Mucosa of descending colon (tissue), 3 donors: ENCODE data around the gene LPCAT1. TPM values are rescaled to one million over a fixed set of nuclear protein-coding genes. Genes with fewer than 3 reads are reported as not detected.
A peak's percentile ranks its signal among the peaks of the same experiment; 100 is the strongest.

Experiments used
- ATAC-seq: fragments of 200-7000 bp; cut with Tn5 transposase; one replicate; pipeline ENCODE4 v1.9.1; 2020; ENCODE audit warnings: mild to moderate bottlenecking, moderate library complexity
- DNase-seq, 3 donors: peaks; one replicate each; pipeline ENCODE4 v3.0.0-alpha.2; 2020
- H3K36me3 ChIP-seq: fragments of 200-600 bp; one replicate; pipeline ENCODE4 v1.8.0; 2021; ENCODE audit warnings: low read depth, mild to moderate bottlenecking
- H3K4me1 ChIP-seq: fragments of 200-600 bp; one replicate; pipeline ENCODE4 v1.8.0; 2021; ENCODE audit warnings: low read depth, mild to moderate bottlenecking
- H3K4me3 ChIP-seq: fragments of 200-600 bp; one replicate; pipeline ENCODE4 v1.8.0; 2021; ENCODE audit warnings: mild to moderate bottlenecking
- H3K9me3 ChIP-seq: fragments of 200-600 bp; one replicate; pipeline ENCODE4 v1.8.0; 2021; ENCODE audit warnings: mild to moderate bottlenecking
- intact Hi-C, 2 donors: fragments of 100-400 bp; cut with DNase I in 1 of 2; cut with micrococcal nuclease in 1 of 2; formaldehyde crosslinking; loops; one replicate each; pipeline versions ENCODE4 v1.11.0 to v1.11.1; 2022; cut with DNase I, micrococcal nuclease
- total RNA-seq, 3 donors: library from RNA; stranded (reverse); fragmentation: NEBNext Ultra II Directional in 2 of 3; extraction: Animal tissue kit (Norgen Biotek cat#: 25700) in 2 of 3; gene quantifications; one replicate each; pipeline versions ENCODE4 v1.2.1 to v1.2.4, GENCODE V29; 2021 to 2023
- TF ChIP-seq, protein P1 (sequence below): fragments of 200-600 bp; IDR thresholded peaks from one replicate; pipeline ENCODE4 v1.8.0; 2022; ENCODE audit warnings: antibody characterized with exemption, mild to moderate bottlenecking
- donor health status: DM: no; HTN: no; CAD: no; lungs with moderate emphysema.
- donor health status: DM: no; HTN: no; CAD: no.
- donor health status: DM: no; HTN: yes; CAD: no.

Gene LPCAT1
- total RNA-seq, 3 donors from 2014 or later = 6.7 to 27.2 (median 26.0) TPM

DNA sequence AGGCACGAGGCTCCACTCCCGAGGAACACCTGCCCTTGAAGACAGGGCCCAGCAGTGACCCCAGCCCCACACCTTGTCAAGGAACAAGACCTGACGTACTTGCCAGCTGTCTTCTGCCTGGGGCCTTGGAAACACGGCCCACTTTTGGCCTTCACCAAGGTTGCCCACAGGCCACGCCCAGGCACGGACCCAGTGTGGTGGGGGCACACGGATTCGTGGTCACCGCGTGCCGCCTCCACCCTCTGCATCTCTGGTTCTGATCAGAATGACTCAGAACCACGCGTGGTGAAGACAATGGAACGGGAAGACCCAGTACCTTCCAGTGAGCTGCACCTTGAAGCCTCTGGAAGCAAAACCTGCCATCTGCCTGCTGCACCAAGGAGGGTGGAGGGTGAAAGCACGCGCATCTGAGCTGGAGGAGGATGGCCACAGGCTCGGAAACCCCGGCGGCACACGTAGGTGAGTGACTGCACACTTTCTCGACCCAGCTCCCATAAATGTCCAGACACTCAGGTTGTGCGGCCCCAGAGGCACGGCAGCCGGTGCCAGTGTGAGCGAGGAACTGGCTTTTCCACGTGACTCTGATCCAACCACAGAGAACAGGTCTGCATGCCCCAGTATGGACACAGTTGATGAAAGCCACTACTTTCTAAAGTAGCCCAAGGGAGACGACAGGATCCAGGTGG, 36.5 kb downstream of the LPCAT1 start:
- ATAC-seq = no peak
- Histone ChIP-seq H3K9me3 (no peaks in the 10 kb centered on the region), H3K4me1 (no peaks in the 10 kb centered on the region), H3K36me3 (no peaks in the 10 kb centered on the region), H3K4me3 (no peak overlapping the region)
- TF ChIP-seq, protein P1, sequence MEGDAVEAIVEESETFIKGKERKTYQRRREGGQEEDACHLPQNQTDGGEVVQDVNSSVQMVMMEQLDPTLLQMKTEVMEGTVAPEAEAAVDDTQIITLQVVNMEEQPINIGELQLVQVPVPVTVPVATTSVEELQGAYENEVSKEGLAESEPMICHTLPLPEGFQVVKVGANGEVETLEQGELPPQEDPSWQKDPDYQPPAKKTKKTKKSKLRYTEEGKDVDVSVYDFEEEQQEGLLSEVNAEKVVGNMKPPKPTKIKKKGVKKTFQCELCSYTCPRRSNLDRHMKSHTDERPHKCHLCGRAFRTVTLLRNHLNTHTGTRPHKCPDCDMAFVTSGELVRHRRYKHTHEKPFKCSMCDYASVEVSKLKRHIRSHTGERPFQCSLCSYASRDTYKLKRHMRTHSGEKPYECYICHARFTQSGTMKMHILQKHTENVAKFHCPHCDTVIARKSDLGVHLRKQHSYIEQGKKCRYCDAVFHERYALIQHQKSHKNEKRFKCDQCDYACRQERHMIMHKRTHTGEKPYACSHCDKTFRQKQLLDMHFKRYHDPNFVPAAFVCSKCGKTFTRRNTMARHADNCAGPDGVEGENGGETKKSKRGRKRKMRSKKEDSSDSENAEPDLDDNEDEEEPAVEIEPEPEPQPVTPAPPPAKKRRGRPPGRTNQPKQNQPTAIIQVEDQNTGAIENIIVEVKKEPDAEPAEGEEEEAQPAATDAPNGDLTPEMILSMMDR = no peak
- no peak for DNase-seq
- intact Hi-C loops = no loop called here

DNA sequence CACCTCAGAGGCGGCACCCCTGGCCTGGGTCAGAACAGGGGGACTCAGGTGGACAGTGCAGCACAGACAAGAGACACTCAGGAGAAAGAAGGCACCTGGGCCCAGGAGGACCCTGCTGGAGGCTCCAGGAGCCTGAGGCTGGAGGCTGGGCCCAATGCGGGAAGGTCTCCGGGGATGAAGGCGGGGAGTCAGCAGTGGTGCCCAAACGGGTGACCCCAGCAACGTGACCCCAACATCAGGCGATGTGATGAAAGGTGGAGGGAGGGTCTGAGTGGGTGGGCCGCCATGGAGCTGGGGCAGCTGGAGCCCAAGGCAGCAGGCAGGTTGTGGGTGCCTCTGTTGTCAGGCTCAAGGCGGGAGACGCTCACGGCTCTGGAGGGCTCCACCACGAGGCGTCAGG, 37.5 kb downstream of the LPCAT1 start:
- TF ChIP-seq, protein P1 = no peak
- no peak for ATAC-seq
- Histone ChIP-seq H3K36me3 (no peaks in the 10 kb centered on the region), H3K9me3 (no peaks in the 10 kb centered on the region), H3K4me3 (no peak overlapping the region), H3K4me1 (no peaks in the 10 kb centered on the region)
- intact Hi-C loops = no loop called here
- no peak for DNase-seq

DNA sequence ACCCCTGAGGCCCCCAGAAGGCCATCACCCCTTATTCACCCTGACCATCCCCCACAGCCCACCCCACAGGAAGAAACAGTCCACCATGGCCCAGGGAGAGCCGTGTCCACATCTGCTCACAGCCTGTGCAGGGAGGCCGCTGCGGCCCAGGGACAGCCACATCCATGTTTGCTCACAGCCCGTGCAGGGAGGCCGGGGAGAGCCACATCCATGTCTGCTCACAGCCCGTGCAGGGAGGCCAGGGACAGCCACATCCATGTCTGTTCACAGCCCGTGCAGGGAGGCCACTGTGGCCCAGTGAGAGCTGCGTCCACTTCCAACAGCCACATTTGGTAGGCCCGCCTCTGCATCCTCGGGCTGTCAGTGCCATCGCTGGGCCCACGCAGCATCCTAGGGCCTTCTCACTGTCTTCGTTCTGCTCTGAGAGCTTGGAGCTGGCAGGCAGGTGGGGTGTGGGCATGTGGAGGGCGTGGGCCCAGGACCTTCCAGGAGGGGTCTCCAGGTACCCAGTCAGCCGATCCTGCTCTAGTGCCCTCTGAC, 38.1 kb downstream of the LPCAT1 start:
- H3K9me3 ChIP-seq = no peaks in the 10 kb centered on the region
- DNase-seq (no peak), ATAC-seq (no peak)
- H3K36me3 ChIP-seq = no peaks in the 10 kb centered on the region
- H3K4me3 ChIP-seq = no peak overlapping the region
- TF ChIP-seq, protein P1 = no peak
- no peaks in the 10 kb centered on the region for H3K4me1 ChIP-seq
- intact Hi-C loops = no loop called here

- no peak for DNase-seq
- no peaks in the 10 kb centered on the region for H3K36me3 ChIP-seq
- peak; percentile 20 for ATAC-seq
- H3K9me3 ChIP-seq = no peaks in the 10 kb centered on the region
- H3K4me3 ChIP-seq = no peak overlapping the region
- TF ChIP-seq, protein P1 = no peak
- intact Hi-C loops = no loop called here
- no peaks in the 10 kb centered on the region for H3K4me1 ChIP-seq
These were observed 38.8 kb downstream of the LPCAT1 start for GRCh38 chr5:1484730-1485578.

- intact Hi-C loops = no loop called here
- Histone ChIP-seq H3K4me3 (no peak overlapping the region), H3K9me3 (no peaks in the 10 kb centered on the region), H3K36me3 (no peaks in the 10 kb centered on the region), H3K4me1 (no peaks in the 10 kb centered on the region)
- ATAC-seq (no peak), DNase-seq (no peak)
- TF ChIP-seq, protein P1 = no peak
These were observed 39.7 kb downstream of the LPCAT1 start for GRCh38 chr5:1483856-1484729.
